AG04450 (cell line): Measurements from ENCODE around the gene HOMER1. TPM values are rescaled to one million over a fixed set of nuclear protein-coding genes. Genes with fewer than 3 reads are reported as not detected.

Experiments
- CTCF ChIA-PET: fragments of 300-600, 350-600 bp; formaldehyde crosslinking; extraction: SDS; loops from one replicate; lab custom pipeline; 2022; ENCODE audit warnings: antibody characterized with exemption, inconsistent platforms; lab: Charles Lee
- POLR2A ChIA-PET: fragments of 350-600 bp; formaldehyde crosslinking; extraction: SDS; loops from one replicate; lab custom pipeline; 2021; ENCODE audit warnings: antibody characterized with exemption, inconsistent platforms; lab: Yijun Ruan, JAX
- DNase-seq: peaks from one replicate; pipeline ENCODE4 v3.0.0-alpha.2; 2011; ENCODE audit warnings: low read depth, low spot score
- H3K27ac ChIP-seq: one replicate; pipeline ENCODE4 v1.5.1; 2012; ENCODE audit warnings: low read depth, low read length, control low read depth
- H3K27me3 ChIP-seq: one replicate; pipeline ENCODE4 v1.6.0; 2012; ENCODE audit warnings: low read length; ENCODE audit not compliant: control insufficient read depth, insufficient read depth
- H3K4me3 ChIP-seq: 2 replicates; pipeline ENCODE4 v1.5.1; 2011; ENCODE audit warnings: mild to moderate bottlenecking, low read depth, low read length, control low read depth
- H3K9me3 ChIP-seq: 2 replicates; pipeline ENCODE4 v1.5.1; 2012; ENCODE audit warnings: low read length; ENCODE audit not compliant: control insufficient read depth, insufficient read depth
- polyA plus RNA-seq: library from polyadenylated mRNA; depleted of rRNA; stranded (reverse); fragments of >200 nt; gene quantifications from 2 replicates; pipeline ENCODE4 v1.2.3, GENCODE V29; 2011
- TF ChIP-seq, protein P1 (sequence below): IDR thresholded peaks from 2 replicates; pipeline ENCODE4 v1.5.1; 2011; ENCODE audit warnings: low read depth, low read length, control low read depth, inconsistent platforms

HOMER1 gene
- polyA plus RNA-seq, 1 experiment = 5.1 TPM

DNA sequence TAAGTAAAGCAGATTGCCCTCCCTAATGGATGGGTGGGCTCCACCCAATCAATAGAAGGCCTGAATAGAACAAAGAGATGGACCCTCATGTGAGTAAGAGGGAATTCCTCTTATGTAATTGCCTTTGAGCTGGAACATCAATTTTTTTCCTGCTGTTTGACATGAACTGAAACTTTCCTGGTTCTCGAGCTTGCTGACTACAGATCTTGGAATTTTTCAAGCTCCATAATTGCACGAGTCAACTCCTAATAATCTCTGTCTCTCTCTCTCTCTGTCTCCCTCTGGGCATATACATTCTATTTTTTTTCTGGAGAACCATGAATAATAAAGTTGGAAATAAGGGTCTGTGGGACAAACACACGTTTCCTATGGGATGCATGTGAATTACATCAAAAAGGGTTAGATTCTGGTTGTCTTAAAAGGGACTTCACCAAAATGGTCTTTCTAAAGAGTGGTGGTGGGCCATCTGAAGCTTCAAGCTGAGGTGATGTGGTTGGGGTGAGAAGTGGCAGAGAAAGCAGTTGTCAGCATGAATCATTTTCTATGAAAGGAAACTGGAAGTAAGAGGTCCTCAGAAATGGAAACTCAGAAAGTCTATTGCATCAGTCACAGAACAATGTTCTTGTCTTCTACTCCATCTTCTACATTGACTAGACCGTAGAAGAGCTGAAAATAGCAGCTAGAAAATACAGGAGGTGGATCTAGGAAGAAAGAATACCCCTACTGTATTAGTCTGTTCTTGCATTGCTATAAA, 47.0 kb upstream of the HOMER1 start:
- H3K27ac ChIP-seq = no peak overlapping the region
- no peak overlapping the region for H3K4me3 ChIP-seq
- no peaks in the 10 kb centered on the region for H3K9me3 ChIP-seq
- TF ChIP-seq, protein P1, sequence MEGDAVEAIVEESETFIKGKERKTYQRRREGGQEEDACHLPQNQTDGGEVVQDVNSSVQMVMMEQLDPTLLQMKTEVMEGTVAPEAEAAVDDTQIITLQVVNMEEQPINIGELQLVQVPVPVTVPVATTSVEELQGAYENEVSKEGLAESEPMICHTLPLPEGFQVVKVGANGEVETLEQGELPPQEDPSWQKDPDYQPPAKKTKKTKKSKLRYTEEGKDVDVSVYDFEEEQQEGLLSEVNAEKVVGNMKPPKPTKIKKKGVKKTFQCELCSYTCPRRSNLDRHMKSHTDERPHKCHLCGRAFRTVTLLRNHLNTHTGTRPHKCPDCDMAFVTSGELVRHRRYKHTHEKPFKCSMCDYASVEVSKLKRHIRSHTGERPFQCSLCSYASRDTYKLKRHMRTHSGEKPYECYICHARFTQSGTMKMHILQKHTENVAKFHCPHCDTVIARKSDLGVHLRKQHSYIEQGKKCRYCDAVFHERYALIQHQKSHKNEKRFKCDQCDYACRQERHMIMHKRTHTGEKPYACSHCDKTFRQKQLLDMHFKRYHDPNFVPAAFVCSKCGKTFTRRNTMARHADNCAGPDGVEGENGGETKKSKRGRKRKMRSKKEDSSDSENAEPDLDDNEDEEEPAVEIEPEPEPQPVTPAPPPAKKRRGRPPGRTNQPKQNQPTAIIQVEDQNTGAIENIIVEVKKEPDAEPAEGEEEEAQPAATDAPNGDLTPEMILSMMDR = no peak
- no peak for DNase-seq
- no peaks in the 10 kb centered on the region for H3K27me3 ChIP-seq
- POLR2A ChIA-PET = no interaction called here
- CTCF ChIA-PET = interaction anchor here (0.6 to 1.3 kb wide), 4 partner anchors 10 to 536 kb away, joined by 3 to 4 read pairs (median 4); no protein-coding TSS in a partner anchor

DNA sequence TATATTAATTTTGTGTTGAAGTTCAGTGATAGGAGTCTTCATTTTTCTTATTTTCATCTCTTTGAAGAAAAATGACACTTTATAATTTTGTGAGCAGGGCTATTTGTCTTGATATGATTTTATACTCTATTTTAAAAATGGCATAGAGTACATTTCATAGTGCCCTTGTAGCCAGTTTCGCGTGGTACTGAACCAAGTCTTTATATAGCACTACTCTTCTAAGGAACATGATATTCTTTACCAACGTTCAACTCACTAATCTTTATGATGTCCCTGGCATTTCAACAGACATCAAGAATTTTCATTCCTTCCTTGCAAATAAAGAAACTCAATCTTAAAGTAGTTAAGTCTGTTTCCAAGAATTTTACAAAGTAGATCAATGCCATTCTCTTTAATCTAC, 41.5 kb upstream of the HOMER1 start:
- TF ChIP-seq, protein P1 = no peak
- H3K4me3 ChIP-seq = no peak overlapping the region
- H3K9me3 ChIP-seq = no peaks in the 10 kb centered on the region; the same call in 1 of the 2 replicates
- no peaks in the 10 kb centered on the region for H3K27me3 ChIP-seq
- CTCF ChIA-PET = interaction anchor here (0.6 to 1.7 kb wide), 4 partner anchors 9 to 1417 kb away, joined by 3 to 5 read pairs (median 4); no protein-coding TSS in a partner anchor
- POLR2A ChIA-PET = no interaction called here
- DNase-seq = no peak
- H3K27ac ChIP-seq = no peak overlapping the region

DNA sequence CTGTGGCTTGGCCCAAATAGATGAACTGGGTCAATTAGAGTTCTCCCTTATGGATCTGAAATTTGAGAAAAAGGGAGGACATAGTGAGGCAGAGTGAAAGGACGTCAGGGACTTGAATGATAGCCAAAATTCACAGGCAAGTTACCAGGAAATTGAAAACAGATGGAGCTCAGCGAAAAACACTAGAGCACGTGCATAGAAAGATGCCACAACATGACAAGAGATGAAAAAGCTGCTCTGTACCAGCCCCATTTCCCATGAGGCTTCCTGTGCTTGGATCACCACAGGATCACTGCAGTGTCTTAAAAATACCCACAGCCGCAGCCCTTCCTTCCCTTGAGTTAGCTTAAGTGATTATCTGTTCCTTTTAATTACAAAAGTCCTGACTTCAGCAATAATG, 39.0 kb upstream of the HOMER1 start:
- DNase-seq = no peak
- Histone ChIP-seq H3K27me3 (no peaks in the 10 kb centered on the region), H3K9me3 (no peaks in the 10 kb centered on the region; the same call in 1 of the 2 replicates), H3K4me3 (no peak overlapping the region), H3K27ac (no peak overlapping the region)
- CTCF ChIA-PET = interaction anchor here (0.9 kb wide), 1 partner anchor 420 kb away, joined by 3 read pairs; no protein-coding TSS in a partner anchor
- TF ChIP-seq, protein P1 = no peak
- POLR2A ChIA-PET = interaction anchor here (0.5 kb wide), 1 partner anchor 40 kb away, joined by 3 read pairs; no protein-coding TSS in a partner anchor

DNA sequence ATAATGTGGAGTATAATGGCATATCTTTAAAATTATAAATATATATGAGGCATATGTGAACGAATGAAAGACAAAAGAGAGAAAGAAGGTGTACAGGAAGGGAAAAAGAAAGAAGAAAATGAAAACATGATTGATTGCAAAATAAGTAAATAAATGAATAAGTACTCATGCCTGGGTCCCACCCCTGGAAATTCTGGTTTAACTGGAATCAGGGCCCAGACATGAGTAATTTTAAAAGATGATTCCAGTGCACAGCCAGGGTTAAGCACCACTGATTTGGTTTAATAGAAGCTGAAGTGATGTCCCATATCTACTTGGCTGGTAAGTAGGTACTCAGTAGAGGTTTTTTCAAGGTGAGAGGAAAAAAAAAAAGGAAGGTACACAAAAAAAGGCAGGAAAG, 34.0 kb upstream of the HOMER1 start:
- ChIA-PET POLR2A (no interaction called here), CTCF (interaction anchor here (0.6 kb wide), 1 partner anchor 85 kb away, joined by 6 read pairs; no protein-coding TSS in a partner anchor)
- DNase-seq = no peak

More for the DNA sequence above, 34.0 kb upstream of the HOMER1 start:
- TF ChIP-seq, protein P1 = no peak
- no peak overlapping the region for H3K27ac ChIP-seq
- no peaks in the 10 kb centered on the region; the same call in 1 of the 2 replicates for H3K9me3 ChIP-seq
- no peaks in the 10 kb centered on the region for H3K27me3 ChIP-seq
- no peak overlapping the region for H3K4me3 ChIP-seq
